Kidney tubule cell (primary cell): ENCODE data around the gene MRFAP1L1.
A peak's percentile ranks its signal among the peaks of the same experiment; 100 is the strongest.
"Not testable (repeated sequence)": the region's sequence is repeated elsewhere in the genome, so short reads cannot be mapped to it uniquely, and the experiment has no call there.

Source experiments
- DNase-seq: peaks from one replicate; pipeline ENCODE4 v3.0.0-alpha.2; 2018; ENCODE audit warnings: low spot score

MRFAP1L1 gene

GRCh38 chr4:6688879-6689505, 20.7 kb downstream of the MRFAP1L1 start:
- peak; percentile 79 for DNase-seq

- no peak for DNase-seq
Measured at GRCh38 chr4:6687947-6688878, 21.5 kb downstream of the MRFAP1L1 start.

GRCh38 chr4:6686104-6686787, 23.4 kb downstream of the MRFAP1L1 start:
- no peak for DNase-seq

GRCh38 chr4:6684656-6685055, 25.0 kb downstream of the MRFAP1L1 start:
- no peak for DNase-seq

GRCh38 chr4:6682862-6683590, 26.6 kb downstream of the MRFAP1L1 start:
- DNase-seq: no peak

GRCh38 chr4:6681191-6681590, 28.5 kb downstream of the MRFAP1L1 start:
- no peak for DNase-seq

GRCh38 chr4:6680372-6681034, 29.2 kb downstream of the MRFAP1L1 start:
- DNase-seq: no peak

GRCh38 chr4:6676722-6677558, 32.7 kb downstream of the MRFAP1L1 start:
- DNase-seq: no peak

- peak; percentile 74 for DNase-seq
Measured at GRCh38 chr4:6674500-6675149, 35.0 kb downstream of the MRFAP1L1 start.

GRCh38 chr4:6673660-6674499, 35.8 kb downstream of the MRFAP1L1 start:
- DNase-seq: peak; percentile 96

- DNase-seq: peak; percentile 56
Measured at GRCh38 chr4:6673191-6673659, 36.4 kb downstream of the MRFAP1L1 start.

GRCh38 chr4:6672541-6673190, 37.0 kb downstream of the MRFAP1L1 start:
- DNase-seq: not testable (repeated sequence)

- no peak for DNase-seq
Measured at GRCh38 chr4:6672131-6672530, 37.5 kb downstream of the MRFAP1L1 start.

GRCh38 chr4:6671648-6672047, 38.0 kb downstream of the MRFAP1L1 start:
- DNase-seq: no peak

- peak; percentile 93 for DNase-seq
Measured at GRCh38 chr4:6668391-6668790, 41.3 kb downstream of the MRFAP1L1 start.

GRCh38 chr4:6665320-6665654, 44.4 kb downstream of the MRFAP1L1 start:
- no peak for DNase-seq

- no peak for DNase-seq
Measured at GRCh38 chr4:6663596-6664393, 45.9 kb downstream of the MRFAP1L1 start.

GRCh38 chr4:6662591-6662990, 47.1 kb downstream of the MRFAP1L1 start:
- DNase-seq: no peak
